Measurements from ENCODE around the gene CACNG4. TPM values are rescaled to one million over a fixed set of nuclear protein-coding genes. Genes with fewer than 3 reads are reported as not detected.

Gene CACNG4
- total RNA-seq, 1 donor from 2014 or later: 27.5 TPM

DNA sequence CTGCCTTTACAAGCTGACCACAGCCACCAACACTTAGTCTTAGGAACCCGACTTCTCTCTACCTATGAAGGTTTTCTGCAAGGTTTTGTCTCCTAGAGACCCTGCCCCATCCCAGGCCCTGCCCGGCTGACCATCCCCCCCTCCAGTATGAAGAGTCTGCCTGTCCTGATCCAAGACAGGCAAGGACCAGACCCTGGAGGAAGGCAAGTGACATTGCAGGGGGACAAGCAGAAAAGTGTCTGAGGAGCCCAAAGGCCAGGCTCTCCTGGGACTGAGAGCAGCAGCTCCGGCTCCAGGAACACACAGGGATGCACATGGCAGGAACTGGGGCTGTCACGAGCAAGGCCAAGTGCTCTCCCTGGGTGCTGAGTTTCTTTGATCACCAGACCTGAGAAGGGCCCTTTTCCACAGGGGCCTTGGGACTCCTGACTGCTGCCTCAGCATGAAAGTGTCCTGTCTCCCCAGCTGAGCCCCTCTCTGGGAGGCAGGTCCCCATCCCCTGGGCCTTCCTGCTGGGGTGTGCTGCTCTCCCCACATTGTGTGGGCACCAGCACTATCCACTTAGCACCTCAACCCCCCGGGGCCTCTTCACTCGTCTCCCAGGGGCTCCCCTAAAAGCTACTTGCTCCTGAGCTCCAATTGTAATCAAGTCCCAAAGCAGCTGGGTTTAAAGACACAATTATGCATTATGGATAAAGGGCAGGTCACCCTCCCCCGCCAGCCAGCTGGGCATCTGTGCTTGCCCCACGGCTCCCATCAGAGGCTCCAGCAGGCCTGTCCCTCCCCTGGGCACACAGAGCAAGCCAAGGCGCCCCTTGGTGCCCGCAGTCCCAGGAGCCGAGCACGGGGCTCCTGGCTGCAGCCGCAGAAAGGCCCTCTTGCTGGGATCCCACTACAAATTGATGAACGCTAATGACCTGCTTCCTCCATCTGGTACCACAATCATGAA, 11.6 kb upstream of the CACNG4 start:
- H3K27me3 Mint-ChIP-seq: peaks cover 3% of the 10 kb centered on the region
- TF ChIP-seq, protein P1, sequence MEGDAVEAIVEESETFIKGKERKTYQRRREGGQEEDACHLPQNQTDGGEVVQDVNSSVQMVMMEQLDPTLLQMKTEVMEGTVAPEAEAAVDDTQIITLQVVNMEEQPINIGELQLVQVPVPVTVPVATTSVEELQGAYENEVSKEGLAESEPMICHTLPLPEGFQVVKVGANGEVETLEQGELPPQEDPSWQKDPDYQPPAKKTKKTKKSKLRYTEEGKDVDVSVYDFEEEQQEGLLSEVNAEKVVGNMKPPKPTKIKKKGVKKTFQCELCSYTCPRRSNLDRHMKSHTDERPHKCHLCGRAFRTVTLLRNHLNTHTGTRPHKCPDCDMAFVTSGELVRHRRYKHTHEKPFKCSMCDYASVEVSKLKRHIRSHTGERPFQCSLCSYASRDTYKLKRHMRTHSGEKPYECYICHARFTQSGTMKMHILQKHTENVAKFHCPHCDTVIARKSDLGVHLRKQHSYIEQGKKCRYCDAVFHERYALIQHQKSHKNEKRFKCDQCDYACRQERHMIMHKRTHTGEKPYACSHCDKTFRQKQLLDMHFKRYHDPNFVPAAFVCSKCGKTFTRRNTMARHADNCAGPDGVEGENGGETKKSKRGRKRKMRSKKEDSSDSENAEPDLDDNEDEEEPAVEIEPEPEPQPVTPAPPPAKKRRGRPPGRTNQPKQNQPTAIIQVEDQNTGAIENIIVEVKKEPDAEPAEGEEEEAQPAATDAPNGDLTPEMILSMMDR (conservative IDR thresholded peaks at IDR 0.05): peak; percentile 41
- H3K36me3 Mint-ChIP-seq: no peaks in the 10 kb centered on the region
- peak overlapping the region; percentile 100 for H3K27ac Mint-ChIP-seq
- H3K4me1 Mint-ChIP-seq (ENCODE audit: unreplicated experiment): peaks cover 26% of the 10 kb centered on the region
- peak overlapping the region; percentile 77 for H3K4me3 Mint-ChIP-seq
- H3K9me3 Mint-ChIP-seq: peaks cover 14% of the 10 kb centered on the region
- no peak for DNase-seq (ENCODE audit: extremely low spot score, unreplicated experiment)

DNA sequence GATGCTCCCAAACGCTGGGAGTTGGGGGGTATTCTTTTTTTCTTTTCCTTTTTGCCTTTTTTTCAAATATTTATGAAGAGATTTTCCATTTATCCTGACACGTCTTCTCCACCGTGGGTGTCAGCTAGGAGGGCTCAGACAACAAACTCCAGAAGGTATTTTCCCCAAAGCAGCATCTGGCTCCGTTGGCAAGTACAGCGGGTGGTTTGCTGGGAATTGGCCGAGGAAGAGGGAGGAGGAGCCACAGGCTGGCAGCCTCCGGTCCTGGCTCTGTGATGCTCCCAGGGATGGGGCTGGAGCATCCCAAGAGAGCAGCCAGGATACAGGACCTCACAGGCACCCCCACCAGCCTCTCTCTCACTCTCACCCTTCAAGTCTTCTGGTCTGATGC, 10.9 kb upstream of the CACNG4 start:
- no peak for DNase-seq (ENCODE audit: extremely low spot score, unreplicated experiment)
- no peak overlapping the region for H3K4me3 Mint-ChIP-seq
- TF ChIP-seq, protein P1 (conservative IDR thresholded peaks at IDR 0.05): no peak
- H3K27me3 Mint-ChIP-seq: peaks cover 3% of the 10 kb centered on the region
- H3K36me3 Mint-ChIP-seq: no peaks in the 10 kb centered on the region
- peaks cover 14% of the 10 kb centered on the region for H3K9me3 Mint-ChIP-seq
- peak overlapping the region; percentile 64 for H3K27ac Mint-ChIP-seq
- peaks cover 30% of the 10 kb centered on the region for H3K4me1 Mint-ChIP-seq (ENCODE audit: unreplicated experiment)

DNA sequence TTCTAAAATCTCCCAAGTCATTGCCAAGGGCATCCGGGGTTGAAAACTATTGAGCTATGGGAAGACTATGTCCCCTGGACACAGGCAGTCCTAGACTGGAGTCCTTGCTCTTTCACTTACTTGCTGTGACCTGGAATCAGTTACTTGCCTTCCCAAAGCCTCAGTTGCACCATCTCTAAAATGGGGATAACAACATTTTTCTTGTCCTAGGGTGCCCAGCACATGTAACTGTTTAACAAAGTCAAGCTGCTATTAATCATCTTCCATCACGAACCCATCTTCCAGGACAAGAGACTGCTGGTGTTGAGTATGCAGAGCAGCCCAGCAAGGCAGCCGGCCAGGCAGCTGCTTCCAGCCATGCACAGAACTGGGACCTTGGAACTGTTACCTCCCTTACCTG, 9.9 kb upstream of the CACNG4 start:
- Mint-ChIP-seq H3K4me3 (no peak overlapping the region), H3K9me3 (peaks cover 10% of the 10 kb centered on the region), H3K36me3 (no peaks in the 10 kb centered on the region)

DNA sequence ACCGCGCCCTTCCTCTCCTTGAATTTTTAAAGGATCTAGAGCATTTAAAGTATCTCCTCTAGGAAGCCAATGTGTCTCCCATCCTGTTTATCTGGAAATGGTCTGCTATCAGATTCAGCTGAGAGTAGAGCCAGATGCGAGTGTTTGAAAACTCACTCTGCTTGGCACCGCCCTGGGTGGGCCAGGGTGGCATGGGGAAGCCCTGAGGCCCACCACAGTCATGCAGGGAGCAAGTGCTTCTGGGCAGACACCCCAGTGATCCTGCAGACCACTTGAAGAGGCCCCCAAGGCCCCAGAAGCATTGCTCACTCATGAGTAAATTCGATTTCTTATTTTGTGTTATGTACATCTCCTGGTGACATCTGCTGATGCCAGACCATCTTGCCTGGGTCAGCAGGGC, 8.7 kb upstream of the CACNG4 start:
- TF ChIP-seq, protein P1 (conservative IDR thresholded peaks at IDR 0.05): no peak
- H3K36me3 Mint-ChIP-seq: no peaks in the 10 kb centered on the region
- H3K27me3 Mint-ChIP-seq: no peaks in the 10 kb centered on the region
- no peak for DNase-seq (ENCODE audit: extremely low spot score, unreplicated experiment)
- no peak overlapping the region for H3K4me3 Mint-ChIP-seq
- H3K4me1 Mint-ChIP-seq (ENCODE audit: unreplicated experiment): peaks cover 20% of the 10 kb centered on the region
- H3K9me3 Mint-ChIP-seq: peaks cover 1% of the 10 kb centered on the region
- peak overlapping the region; percentile 51 for H3K27ac Mint-ChIP-seq

More for the DNA sequence above, 9.9 kb upstream of the CACNG4 start:
- TF ChIP-seq, protein P1 (conservative IDR thresholded peaks at IDR 0.05): no peak
- no peak overlapping the region for H3K27ac Mint-ChIP-seq
- peaks cover 26% of the 10 kb centered on the region for H3K4me1 Mint-ChIP-seq (ENCODE audit: unreplicated experiment)
- H3K27me3 Mint-ChIP-seq: peaks cover 3% of the 10 kb centered on the region
- DNase-seq (ENCODE audit: extremely low spot score, unreplicated experiment): no peak

DNA sequence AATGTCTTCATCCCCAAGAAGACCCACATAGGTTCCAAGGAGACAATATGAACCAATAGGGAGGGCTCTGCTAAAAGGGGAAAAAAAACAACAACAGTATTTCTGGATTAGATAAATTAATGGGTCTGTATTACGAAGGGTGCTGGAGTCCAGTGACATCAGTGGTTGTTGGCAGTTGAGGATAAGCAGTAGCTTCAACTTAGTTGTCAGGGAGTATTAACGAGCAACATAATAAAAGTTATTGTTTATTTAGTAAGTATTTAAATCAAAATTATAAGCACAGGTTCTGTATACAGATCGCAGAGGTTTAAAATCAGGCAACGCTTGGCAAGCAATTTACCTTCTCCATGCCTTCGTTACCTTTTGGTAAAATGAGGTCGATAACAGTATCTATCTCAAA, 7.6 kb upstream of the CACNG4 start:
- TF ChIP-seq, protein P1 (conservative IDR thresholded peaks at IDR 0.05): no peak

More for the DNA sequence above, 7.6 kb upstream of the CACNG4 start:
- Mint-ChIP-seq H3K36me3 (no peaks in the 10 kb centered on the region), H3K4me3 (no peak overlapping the region), H3K27ac (no peak overlapping the region), H3K4me1 (ENCODE audit: unreplicated experiment) (peaks cover 16% of the 10 kb centered on the region), H3K9me3 (no peaks in the 10 kb centered on the region), H3K27me3 (no peaks in the 10 kb centered on the region)
- DNase-seq (ENCODE audit: extremely low spot score, unreplicated experiment): no peak
